ENCODE results near the gene ZFYVE21.

Gene ZFYVE21

GRCh38 chr14:103705504-103706284 lies 9.9 kb upstream of the ZFYVE21 start:
- DNase-seq (ENCODE audit: low read depth): no peak
- TF ChIP-seq CTCF (conservative IDR thresholded peaks at IDR 0.05; ENCODE audit: low read depth, low read length): no peak
- no peak overlapping the region for H3K4me3 ChIP-seq (ENCODE audit: low read depth, low read length)

GRCh38 chr14:103706551-103707328 lies 8.9 kb upstream of the ZFYVE21 start:
- no peak overlapping the region for H3K4me3 ChIP-seq (ENCODE audit: low read depth, low read length)
- TF ChIP-seq CTCF (conservative IDR thresholded peaks at IDR 0.05; ENCODE audit: low read depth, low read length): no peak
- DNase-seq (ENCODE audit: low read depth): no peak

GRCh38 chr14:103707329-103708263 lies 8.0 kb upstream of the ZFYVE21 start:
- H3K4me3 ChIP-seq (ENCODE audit: low read depth, low read length): no peak overlapping the region
- no peak for DNase-seq (ENCODE audit: low read depth)

GRCh38 chr14:103708750-103709187 lies 6.8 kb upstream of the ZFYVE21 start:
- no peak for TF ChIP-seq CTCF (conservative IDR thresholded peaks at IDR 0.05; ENCODE audit: low read depth, low read length)
- DNase-seq (ENCODE audit: low read depth): no peak
- H3K4me3 ChIP-seq (ENCODE audit: low read depth, low read length): no peak overlapping the region

More at GRCh38 chr14:103707329-103708263, 8.0 kb upstream of the ZFYVE21 start:
- TF ChIP-seq CTCF (conservative IDR thresholded peaks at IDR 0.05; ENCODE audit: low read depth, low read length): no peak

- TF ChIP-seq CTCF (conservative IDR thresholded peaks at IDR 0.05; ENCODE audit: low read depth, low read length): no peak
- no peak overlapping the region for H3K4me3 ChIP-seq (ENCODE audit: low read depth, low read length)
- no peak for DNase-seq (ENCODE audit: low read depth)
Measured at GRCh38 chr14:103709814-103710213, 5.8 kb upstream of the ZFYVE21 start.

- no peak for DNase-seq (ENCODE audit: low read depth)
- no peak overlapping the region for H3K4me3 ChIP-seq (ENCODE audit: low read depth, low read length)
- no peak for TF ChIP-seq CTCF (conservative IDR thresholded peaks at IDR 0.05; ENCODE audit: low read depth, low read length)
Measured at GRCh38 chr14:103710771-103711377, 4.7 kb upstream of the ZFYVE21 start.

Measured in choroid plexus epithelial cell (primary cell).